Hematopoietic multipotent progenitor cell treated with erythropoietin and hydrocortisone succinate and interleukin-3 and kit ligand, for 17 days (in vitro differentiated cells): ENCODE results near the gene CEP95.

Source experiments
- DNase-seq: peaks from one replicate; pipeline ENCODE4 v3.0.0-alpha.2; 2015; ENCODE audit warnings: low spot score

The CEP95 gene

GRCh38 chr17:64515829-64516228, 9.1 kb downstream of the CEP95 start:
- no peak for DNase-seq

DNA sequence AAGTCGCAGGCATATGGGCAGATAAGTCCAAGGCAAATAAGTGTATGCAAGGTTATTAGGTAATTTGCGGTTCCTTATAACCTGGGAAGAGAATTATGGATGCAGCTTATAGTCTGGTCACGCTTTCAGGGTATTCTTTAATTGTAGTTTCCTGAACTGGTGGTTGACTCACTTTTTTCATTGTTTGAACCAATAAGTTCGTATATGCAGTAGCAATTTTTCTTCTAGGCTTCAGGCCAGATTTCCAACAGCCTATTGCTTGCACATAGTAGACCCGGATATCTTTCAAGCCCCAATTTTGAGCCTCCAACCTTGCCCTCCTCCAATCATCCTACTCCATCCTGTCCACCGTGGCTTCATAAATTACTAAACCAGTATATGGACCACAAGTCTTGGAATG, 12.8 kb downstream of the CEP95 start:
- no peak for DNase-seq

- no peak for DNase-seq
These were observed 13.6 kb downstream of the CEP95 start for GRCh38 chr17:64520359-64520758.

DNA sequence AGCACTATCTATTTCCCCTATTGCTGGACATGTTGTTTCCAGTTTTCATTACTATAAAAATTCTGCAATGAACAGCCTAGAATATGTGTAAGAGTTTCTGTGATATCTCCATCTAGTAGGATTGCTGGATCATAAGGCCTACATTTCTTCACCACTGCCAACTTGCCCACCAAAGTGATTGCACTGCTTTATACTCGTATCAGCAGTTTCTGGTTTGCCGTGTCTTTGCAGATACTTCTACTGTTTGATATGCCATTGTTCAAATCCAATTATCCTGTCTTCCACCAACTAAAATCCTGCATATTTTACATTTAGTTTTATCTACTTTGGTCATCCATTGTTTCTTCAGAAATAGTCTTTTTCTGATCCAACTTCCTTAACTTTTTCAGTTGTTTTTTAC, 21.1 kb downstream of the CEP95 start:
- no peak for DNase-seq

DNA sequence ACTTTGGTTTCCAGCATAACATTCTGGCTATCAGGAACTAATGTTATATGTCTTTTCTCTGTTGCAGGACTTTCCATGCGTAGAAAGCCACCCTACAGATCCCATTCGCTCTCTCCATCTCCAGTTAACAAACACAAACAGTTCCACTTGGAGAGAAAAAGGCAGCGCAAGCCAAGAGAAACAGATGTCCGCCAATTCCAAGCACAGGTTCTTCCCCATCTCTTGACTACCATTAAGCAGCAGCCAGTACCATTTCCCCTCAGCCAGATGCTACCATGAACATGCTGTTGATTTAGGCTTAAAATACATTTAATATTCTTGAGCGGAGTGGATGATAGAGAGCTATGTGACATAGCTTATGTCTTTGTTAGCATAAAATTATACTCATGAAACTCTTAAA, 22.4 kb downstream of the CEP95 start:
- DNase-seq, result no peak

DNA sequence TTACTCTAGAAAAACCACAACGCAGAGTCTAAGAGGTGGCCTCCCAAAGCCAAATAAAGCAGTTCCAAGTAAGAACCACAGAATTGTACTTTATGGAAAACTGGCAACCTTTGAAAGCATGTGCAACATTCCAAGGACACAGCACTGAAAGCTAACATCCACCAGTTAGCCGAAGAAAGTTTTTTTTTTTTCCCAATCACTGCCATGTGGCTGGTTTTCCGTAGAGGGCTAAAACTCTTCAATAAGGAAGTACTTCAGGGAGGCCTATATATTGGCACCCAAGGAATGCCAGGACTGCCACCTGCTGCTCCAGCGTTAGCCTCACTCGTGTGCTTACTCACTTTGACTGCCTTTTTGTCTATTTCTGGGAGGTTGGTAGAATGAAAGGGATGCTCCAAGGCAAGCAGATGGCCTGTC, 25.2 kb downstream of the CEP95 start:
- DNase-seq, result no peak

- DNase-seq, result no peak
These were observed 25.6 kb downstream of the CEP95 start for GRCh38 chr17:64532409-64532808.

GRCh38 chr17:64533784-64534183, 27.0 kb downstream of the CEP95 start:
- DNase-seq, result no peak

GRCh38 chr17:64534187-64534586, 27.4 kb downstream of the CEP95 start:
- DNase-seq, result peak; percentile 47

DNA sequence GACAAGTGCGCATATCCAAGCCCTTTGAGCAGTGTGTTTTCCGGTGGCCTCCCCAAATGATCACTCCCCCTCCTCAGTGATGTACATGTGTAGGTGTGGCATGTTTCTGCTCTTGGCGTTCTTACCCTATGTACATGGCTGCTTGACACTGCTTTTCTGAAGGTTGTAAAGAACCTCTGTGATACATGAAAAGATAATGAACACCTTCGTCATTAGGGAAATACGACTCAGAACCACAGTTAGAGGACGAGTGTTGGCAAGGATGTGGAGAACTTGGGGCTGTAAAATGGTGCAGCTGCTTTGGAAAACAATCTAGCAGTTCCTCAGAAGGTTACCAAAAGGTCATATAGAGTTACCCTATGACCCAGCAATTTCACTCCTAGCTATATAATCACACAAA, 28.6 kb downstream of the CEP95 start:
- DNase-seq, result no peak

DNA sequence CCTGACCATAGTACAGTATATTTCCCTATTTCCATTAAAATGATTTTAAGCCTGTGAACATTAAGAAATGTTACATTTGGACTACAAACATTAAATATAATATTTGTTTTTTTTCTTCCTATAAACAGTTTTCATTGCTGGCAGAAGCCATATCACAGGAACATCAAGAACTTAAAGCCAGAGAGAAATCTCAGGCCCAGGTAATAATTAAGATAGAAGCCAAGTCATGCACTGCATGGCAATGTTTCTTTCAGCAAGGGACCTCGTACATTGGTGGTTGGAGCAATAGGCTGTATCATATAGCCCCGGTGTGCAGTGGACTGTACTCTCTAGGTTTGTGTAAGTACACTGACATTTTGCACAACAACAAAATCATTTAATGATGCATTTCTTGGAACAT, 30.1 kb downstream of the CEP95 start:
- DNase-seq, result no peak

DNA sequence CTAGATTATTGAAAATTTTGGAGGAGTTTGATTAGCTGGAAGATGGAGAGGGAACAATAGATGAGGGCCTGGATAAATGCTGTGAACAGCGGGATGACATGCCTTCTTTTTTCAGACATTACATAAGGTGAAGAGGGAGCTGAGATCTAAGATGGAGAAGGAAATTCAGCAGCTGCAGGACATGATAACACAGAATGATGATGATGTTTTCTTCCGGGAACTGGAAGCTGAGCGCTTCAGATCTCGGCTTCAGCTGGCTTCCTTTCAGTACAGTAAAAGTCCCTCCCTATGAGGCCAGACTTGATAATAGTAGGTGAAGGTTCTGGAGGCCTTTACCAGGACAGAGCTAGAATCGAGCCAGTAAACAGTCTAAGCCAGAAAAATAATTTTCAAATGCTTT, 30.7 kb downstream of the CEP95 start:
- peak; percentile 41 for DNase-seq

- no peak for DNase-seq
These were observed 31.8 kb downstream of the CEP95 start for GRCh38 chr17:64538508-64539130.

GRCh38 chr17:64540118-64540776, 33.5 kb downstream of the CEP95 start:
- DNase-seq, result no peak

DNA sequence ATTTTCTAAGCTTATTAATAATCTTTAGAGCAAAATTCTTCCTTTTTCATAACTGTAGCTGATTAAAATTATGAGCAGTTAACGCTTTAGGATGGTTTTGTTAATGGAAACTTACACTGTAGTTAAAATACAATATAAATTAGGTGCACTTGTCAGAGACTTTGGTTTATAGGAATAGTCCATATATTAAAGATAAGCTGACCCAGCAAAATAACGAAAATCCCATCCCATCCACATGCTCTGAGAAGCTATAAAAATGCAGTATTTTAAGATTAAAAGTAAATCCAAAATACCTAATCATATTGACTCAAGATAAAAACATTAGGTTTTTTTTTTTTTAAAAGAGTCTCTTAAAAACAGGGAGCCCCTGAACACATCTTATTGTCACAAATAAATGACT, 38.0 kb downstream of the CEP95 start:
- DNase-seq, result no peak

GRCh38 chr17:64546716-64547115, 39.9 kb downstream of the CEP95 start:
- DNase-seq, result no peak

- DNase-seq, result no peak
These were observed 40.5 kb downstream of the CEP95 start for GRCh38 chr17:64547319-64547718.

DNA sequence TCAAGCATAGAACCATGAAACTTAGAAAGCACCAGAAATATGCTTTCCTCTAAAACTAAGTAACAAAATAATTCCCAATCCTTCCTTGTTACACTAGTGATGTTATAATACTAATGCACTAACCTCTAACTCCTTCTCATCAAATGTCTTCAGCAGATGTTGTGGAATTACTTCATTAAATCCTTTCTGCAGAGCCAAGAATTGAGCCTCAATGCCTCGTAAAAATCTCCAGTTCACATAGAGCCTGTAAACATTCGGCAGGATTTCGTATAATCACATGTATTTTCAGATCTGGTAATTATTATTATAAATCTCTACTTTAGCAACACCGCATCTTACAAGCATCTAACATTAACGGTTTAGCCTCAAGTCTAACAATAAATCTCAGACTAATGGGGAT, 44.7 kb downstream of the CEP95 start:
- no peak for DNase-seq

- DNase-seq, result no peak
These were observed 47.4 kb downstream of the CEP95 start for GRCh38 chr17:64554028-64554637.

DNA sequence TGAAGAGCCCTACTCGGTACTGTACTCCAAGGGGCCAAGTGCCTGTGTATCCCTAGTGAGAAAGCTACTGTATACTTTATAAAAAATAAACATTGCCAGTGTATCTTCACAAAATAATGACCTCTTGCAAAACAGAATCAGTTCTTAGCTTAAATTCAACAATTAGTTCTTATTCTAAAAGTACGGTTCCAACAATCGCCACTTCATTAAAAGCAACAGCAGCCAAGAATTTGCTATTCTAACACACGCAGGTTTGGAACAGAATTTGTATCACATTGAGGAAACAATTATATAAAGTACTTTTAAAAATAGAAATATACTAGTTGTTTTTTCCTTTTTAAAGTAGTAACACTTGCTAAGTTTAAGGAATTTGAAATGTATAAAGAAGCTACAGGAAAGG, 48.5 kb downstream of the CEP95 start:
- DNase-seq, result no peak

GRCh38 chr17:64564098-64564497, 57.3 kb downstream of the CEP95 start:
- DNase-seq, result no peak

GRCh38 chr17:64565563-64565962, 58.8 kb downstream of the CEP95 start:
- DNase-seq, result no peak

DNA sequence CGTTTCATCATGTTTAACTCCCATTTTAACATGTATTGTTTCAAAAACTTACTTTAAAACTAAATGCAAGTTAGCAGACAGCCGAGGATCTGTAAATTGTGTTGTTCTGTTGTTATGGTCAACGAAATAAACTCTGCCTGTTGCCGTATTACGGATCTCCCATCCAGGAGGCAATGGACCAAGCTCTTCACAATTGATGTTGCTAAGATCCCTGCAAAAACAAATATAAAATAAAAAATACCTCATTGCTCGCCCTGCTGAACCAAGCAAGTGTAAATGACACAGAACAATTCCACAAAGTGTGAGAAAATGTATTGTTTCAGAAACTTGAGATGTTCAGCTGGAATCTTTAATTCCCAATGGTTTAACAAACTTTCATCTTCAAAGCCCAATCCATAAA, 65.0 kb downstream of the CEP95 start:
- no peak for DNase-seq

DNA sequence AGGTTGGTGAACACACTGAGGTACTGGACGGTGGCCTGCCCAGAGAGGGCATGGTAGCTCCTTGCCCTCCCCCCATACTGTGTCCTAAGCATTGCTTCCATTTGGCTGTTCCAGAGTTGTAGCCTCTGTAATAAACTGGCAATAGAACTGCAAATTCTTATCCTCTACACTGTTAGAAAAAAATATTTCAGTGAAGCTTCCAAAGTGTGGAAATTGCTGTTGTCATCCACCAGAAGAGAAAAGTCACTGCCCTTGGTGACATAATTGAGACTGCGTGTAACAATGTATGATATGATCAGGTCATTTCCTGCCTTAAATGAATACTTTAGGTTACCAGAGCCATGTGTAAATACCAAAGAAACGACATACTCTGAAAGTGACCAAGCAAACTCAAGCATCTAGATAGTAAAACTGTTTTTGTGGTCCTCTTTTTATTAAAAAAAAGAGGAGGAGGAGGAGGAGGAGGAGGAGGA, 65.9 kb downstream of the CEP95 start:
- DNase-seq, result no peak
